GM12801 (cell line): ENCODE measurements around the gene NRG3.

Experiments used
- CTCF ChIP-seq: IDR thresholded peaks from one replicate; pipeline ENCODE4 v1.5.1; 2011; ENCODE audit warnings: control low read depth; ENCODE audit not compliant: insufficient read length; ENCODE audit errors: extremely low read depth

The NRG3 gene

GRCh38 chr10:81917666-81918065 is 42.7 kb downstream of the NRG3 start:
- no peak for TF ChIP-seq CTCF

GRCh38 chr10:81918766-81919165 is 43.8 kb downstream of the NRG3 start:
- TF ChIP-seq CTCF, result no peak

GRCh38 chr10:81920213-81920829 is 45.3 kb downstream of the NRG3 start:
- TF ChIP-seq CTCF, result no peak

- no peak for TF ChIP-seq CTCF
Measured at GRCh38 chr10:81928119-81928518, 53.1 kb downstream of the NRG3 start.

- TF ChIP-seq CTCF, result no peak
Measured at GRCh38 chr10:81943583-81943982, 68.6 kb downstream of the NRG3 start.

- TF ChIP-seq CTCF, result no peak
Measured at GRCh38 chr10:81944609-81945008, 69.6 kb downstream of the NRG3 start.

- no peak for TF ChIP-seq CTCF
Measured at GRCh38 chr10:81949283-81949682, 74.3 kb downstream of the NRG3 start.
